ENCODE data around the gene SELENOP. TPM values are rescaled to one million over a fixed set of nuclear protein-coding genes. Genes with fewer than 3 reads are reported as not detected.

SELENOP gene
- total RNA-seq, 4 donors from 2014 or later, result 79.2 to 489 (median 247) TPM

GRCh38 chr5:42753099-42753498, 58.6 kb downstream of the SELENOP start:
- no peaks in the 10 kb centered on the region for H3K36me3 ChIP-seq
- no peaks in the 10 kb centered on the region for H3K4me1 ChIP-seq
- no peak overlapping the region for H3K27ac ChIP-seq
- no peak overlapping the region for H3K4me3 ChIP-seq
- H3K9me3 ChIP-seq, result no peaks in the 10 kb centered on the region
- H3K27me3 ChIP-seq, result peaks cover 4% of the 10 kb centered on the region
- WGBS, 2 donors (ENCODE audit: low coverage in 1 of 2), result 87 to 94% methylated on average over 3 of the region's 3 CpGs
- TF ChIP-seq POLR2A (IDR thresholded peaks at IDR 0.05) (no peak), EP300 (IDR thresholded peaks at IDR 0.05) (no peak), POLR2AphosphoS5 (IDR thresholded peaks at IDR 0.05) (no peak), CTCF (IDR thresholded peaks at IDR 0.05) (no peak)
- no peak for ATAC-seq

DNA sequence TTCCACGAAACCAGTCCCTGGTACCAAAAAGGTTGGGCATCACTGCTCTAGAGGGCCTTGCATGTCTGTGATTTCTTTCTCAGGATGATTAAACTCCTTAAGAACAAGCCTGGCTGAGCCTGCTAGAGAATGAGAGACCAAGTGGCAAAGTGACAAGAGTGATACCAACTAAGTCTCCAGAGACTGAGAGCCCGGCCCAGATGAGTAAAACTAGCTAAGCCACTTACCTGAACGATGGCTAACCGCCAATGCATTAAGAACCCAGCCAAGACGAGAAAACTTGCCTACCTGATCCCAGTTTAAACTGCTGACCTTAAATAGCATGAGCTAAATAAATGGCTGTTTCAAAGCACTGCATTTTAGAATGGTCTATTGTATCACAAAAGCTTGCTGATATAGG, 60.6 kb downstream of the SELENOP start:
- WGBS, 2 donors (ENCODE audit: low coverage in 1 of 2), result 61 to 75% methylated on average over 5 of the region's 5 CpGs
- Histone ChIP-seq H3K9me3 (no peaks in the 10 kb centered on the region), H3K27me3 (no peaks in the 10 kb centered on the region), H3K36me3 (no peaks in the 10 kb centered on the region), H3K27ac (no peak overlapping the region), H3K4me3 (no peak overlapping the region), H3K4me1 (no peaks in the 10 kb centered on the region)
- TF ChIP-seq POLR2A (IDR thresholded peaks at IDR 0.05) (no peak), EP300 (IDR thresholded peaks at IDR 0.05) (no peak), POLR2AphosphoS5 (IDR thresholded peaks at IDR 0.05) (no peak), CTCF (IDR thresholded peaks at IDR 0.05) (no peak)
- no peak for ATAC-seq

DNA sequence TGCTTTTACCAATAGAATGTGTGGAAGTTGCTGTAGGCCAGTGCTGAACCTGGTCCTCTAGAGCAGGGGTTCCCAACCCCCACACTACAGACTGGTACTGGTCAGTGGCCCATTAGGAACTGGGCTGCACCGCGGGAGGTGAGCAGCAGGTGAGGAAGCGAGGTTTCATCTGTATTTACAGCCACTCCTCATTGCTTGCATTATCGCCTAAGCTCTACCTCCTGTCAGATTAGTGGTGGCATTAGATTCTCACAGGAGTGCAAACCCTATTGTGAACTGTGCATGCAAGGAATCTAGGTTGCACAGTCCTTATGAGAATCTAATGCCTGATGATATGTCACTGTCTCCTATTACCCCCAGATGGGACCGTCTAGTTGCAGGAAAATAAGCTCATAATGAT, 61.2 kb downstream of the SELENOP start:
- Histone ChIP-seq H3K36me3 (no peaks in the 10 kb centered on the region), H3K4me3 (no peak overlapping the region), H3K4me1 (no peaks in the 10 kb centered on the region), H3K27me3 (no peaks in the 10 kb centered on the region), H3K27ac (no peak overlapping the region), H3K9me3 (no peaks in the 10 kb centered on the region)
- 57 to 84% methylated on average over 1 to 2 of the region's 5 CpGs for WGBS, 2 donors (ENCODE audit: low coverage in 1 of 2)
- ATAC-seq, result no peak
- TF ChIP-seq POLR2A (IDR thresholded peaks at IDR 0.05) (no peak), CTCF (IDR thresholded peaks at IDR 0.05) (no peak), POLR2AphosphoS5 (IDR thresholded peaks at IDR 0.05) (no peak), EP300 (IDR thresholded peaks at IDR 0.05) (no peak)

Other genes starting within 250 kb of the SELENOP start
- gene CCDC152, start 55.1 kb downstream of the SELENOP start, total RNA-seq, result 1 to 10 TPM in 2 of 4 donors, under 1 TPM in 2; 0.16 to 1.2 (median 1.1) TPM
- 1 to 10 TPM; 1.2 to 5.1 (median 2.1) TPM for gene ANXA2R, start 228.4 kb upstream of the SELENOP start, total RNA-seq